HepG2 (cell line): ENCODE results near the gene RNU7-1. TPM values are rescaled to one million over a fixed set of nuclear protein-coding genes. Genes with fewer than 3 reads are reported as not detected.

Experiments
- NCOA5 ChIP-seq: sonication (generic); formaldehyde crosslinking; IDR thresholded peaks from 2 replicates; pipeline ENCODE4 v1.4.0; 2020; ENCODE audit warnings: missing genetic modification reagents
- NCOR1 ChIP-seq: fragments of 200-600 bp; sonication (generic); IDR thresholded peaks from 2 replicates; pipeline ENCODE4 v1.7.0; 2017; ENCODE audit warnings: antibody characterized with exemption, low read length, borderline replicate concordance
- RARA ChIP-seq: IDR thresholded peaks from 2 replicates; pipeline ENCODE4 v1.6.1; 2016; ENCODE audit warnings: missing genetic modification reagents, missing compliant biosample characterization
- SALL1 ChIP-seq: sonication (generic); formaldehyde crosslinking; IDR thresholded peaks from 2 replicates; pipeline ENCODE4 v1.8.0; 2022; ENCODE audit warnings: mild to moderate bottlenecking, missing genetic modification reagents
- ZNF570 ChIP-seq: sonication (generic); formaldehyde crosslinking; IDR thresholded peaks from 2 replicates; pipeline ENCODE4 v1.4.0; 2020; ENCODE audit warnings: mild to moderate bottlenecking, missing genetic modification reagents, borderline replicate concordance
- ZNF703 ChIP-seq: sonication (generic); formaldehyde crosslinking; IDR thresholded peaks from 2 replicates; pipeline ENCODE4 v1.5.1; 2020; ENCODE audit warnings: missing genetic modification reagents, mild to moderate bottlenecking, moderate library complexity, borderline replicate concordance
- ZNF878 ChIP-seq: sonication (generic); formaldehyde crosslinking; IDR thresholded peaks from 2 replicates; pipeline ENCODE4 v1.8.1; 2023; ENCODE audit warnings: mild to moderate bottlenecking, missing genetic modification reagents, moderate library complexity
- polyA plus RNA-seq, 8 experiments: library from polyadenylated mRNA; depleted of rRNA in 3 of 8; stranded (reverse) in 7 of 8; unstranded in 1 of 8; fragments of >200 nt; fragmentation: Illumina TruSeq in 4 of 8; extraction: Trizol in 4 of 8; gene quantifications; 2 replicates each; pipeline versions ENCODE4 v1.2.1 to v1.2.3, GENCODE V29; 2011 to 2016; ENCODE audit warnings: low read depth in 4 of 8, missing spikeins in 1 of 8, mixed read lengths in 1 of 8; ENCODE audit not compliant: insufficient read depth in 1 of 8
- total RNA-seq, 5 experiments: library from RNA; depleted of rRNA; stranded (reverse); fragments of >200 nt; fragmentation: Illumina TruSeq; extraction: Trizol; gene quantifications; 2 replicates each; pipeline ENCODE4 v1.2.3, GENCODE V29; 2016; ENCODE audit warnings: low read depth in 1 of 5
- TF ChIP-seq, protein P1 (sequence below): sonication (generic); formaldehyde crosslinking; IDR thresholded peaks from 2 replicates; pipeline ENCODE4; 2020; ENCODE audit warnings: missing genetic modification reagents, mild to moderate bottlenecking, borderline replicate concordance
- TF ChIP-seq, protein P2 (sequence below): sonication (generic); formaldehyde crosslinking; IDR thresholded peaks from 2 replicates; pipeline ENCODE4 v1.4.0; 2020; ENCODE audit warnings: missing genetic modification reagents
- TF ChIP-seq, protein P3 (sequence below): sonication (generic); formaldehyde crosslinking; IDR thresholded peaks from 2 replicates; pipeline ENCODE4 v1.8.1; 2022; ENCODE audit warnings: mild to moderate bottlenecking, missing genetic modification reagents
- TF ChIP-seq, protein P4 (sequence below): sonication (generic); formaldehyde crosslinking; IDR thresholded peaks from 2 replicates; pipeline ENCODE4 v1.5.1; 2020; ENCODE audit warnings: mild to moderate bottlenecking, missing genetic modification reagents

The RNU7-1 gene
- total and polyA plus RNA-seq, 2 of the 13 experiments (the other 11 are each of a cell fraction or from before 2014, with no cell fraction given), result not detected

DNA sequence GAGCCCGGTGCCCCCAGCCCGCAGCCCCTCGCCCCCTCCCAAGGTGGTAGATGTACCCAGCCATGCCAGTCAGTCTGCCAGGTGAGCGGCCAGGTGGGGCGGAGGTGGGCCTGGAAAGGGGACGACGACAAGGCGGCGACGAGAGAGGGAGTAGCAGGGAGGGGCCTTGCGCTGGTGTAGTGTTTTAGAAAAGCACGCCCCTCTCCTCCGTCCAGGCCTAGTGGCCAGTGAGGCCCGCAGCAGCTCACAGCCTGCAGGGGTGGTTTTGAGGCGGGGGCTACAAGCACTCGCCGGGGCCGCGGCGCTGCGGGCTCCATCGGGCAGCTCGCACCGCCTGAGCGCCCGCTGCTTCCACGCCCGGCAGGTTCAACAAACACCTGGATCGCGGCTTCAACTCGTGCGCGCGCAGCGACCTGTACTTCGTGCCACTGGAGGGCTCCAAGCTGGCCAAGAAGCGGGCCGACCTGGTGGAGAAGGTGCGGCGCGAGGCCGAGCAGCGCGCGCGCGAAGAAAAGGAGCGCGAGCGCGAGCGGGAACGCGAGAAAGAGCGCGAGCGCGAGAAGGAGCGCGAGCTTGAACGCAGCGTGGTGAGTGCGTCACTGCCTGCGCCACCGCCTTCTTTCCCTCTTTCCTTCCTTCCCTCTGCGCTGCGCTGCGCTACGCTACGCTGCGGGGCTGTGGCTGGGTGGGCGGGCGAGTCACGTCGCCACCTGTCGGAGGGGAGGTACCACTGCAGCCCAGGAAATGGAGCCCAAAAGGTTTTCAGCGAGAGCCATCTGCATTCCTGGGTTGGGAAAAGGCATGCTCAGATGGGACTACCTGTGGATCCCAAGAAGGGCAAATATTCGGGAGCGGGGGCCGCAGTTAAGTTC is 5.9 kb upstream of the RNU7-1 start (continued):
- TF ChIP-seq, protein P1, sequence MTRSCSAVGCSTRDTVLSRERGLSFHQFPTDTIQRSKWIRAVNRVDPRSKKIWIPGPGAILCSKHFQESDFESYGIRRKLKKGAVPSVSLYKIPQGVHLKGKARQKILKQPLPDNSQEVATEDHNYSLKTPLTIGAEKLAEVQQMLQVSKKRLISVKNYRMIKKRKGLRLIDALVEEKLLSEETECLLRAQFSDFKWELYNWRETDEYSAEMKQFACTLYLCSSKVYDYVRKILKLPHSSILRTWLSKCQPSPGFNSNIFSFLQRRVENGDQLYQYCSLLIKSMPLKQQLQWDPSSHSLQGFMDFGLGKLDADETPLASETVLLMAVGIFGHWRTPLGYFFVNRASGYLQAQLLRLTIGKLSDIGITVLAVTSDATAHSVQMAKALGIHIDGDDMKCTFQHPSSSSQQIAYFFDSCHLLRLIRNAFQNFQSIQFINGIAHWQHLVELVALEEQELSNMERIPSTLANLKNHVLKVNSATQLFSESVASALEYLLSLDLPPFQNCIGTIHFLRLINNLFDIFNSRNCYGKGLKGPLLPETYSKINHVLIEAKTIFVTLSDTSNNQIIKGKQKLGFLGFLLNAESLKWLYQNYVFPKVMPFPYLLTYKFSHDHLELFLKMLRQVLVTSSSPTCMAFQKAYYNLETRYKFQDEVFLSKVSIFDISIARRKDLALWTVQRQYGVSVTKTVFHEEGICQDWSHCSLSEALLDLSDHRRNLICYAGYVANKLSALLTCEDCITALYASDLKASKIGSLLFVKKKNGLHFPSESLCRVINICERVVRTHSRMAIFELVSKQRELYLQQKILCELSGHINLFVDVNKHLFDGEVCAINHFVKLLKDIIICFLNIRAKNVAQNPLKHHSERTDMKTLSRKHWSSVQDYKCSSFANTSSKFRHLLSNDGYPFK (CRISPR knock-in tag), result peak; percentile 92; the same call in 1 of the 2 replicates
- TF ChIP-seq, protein P2, sequence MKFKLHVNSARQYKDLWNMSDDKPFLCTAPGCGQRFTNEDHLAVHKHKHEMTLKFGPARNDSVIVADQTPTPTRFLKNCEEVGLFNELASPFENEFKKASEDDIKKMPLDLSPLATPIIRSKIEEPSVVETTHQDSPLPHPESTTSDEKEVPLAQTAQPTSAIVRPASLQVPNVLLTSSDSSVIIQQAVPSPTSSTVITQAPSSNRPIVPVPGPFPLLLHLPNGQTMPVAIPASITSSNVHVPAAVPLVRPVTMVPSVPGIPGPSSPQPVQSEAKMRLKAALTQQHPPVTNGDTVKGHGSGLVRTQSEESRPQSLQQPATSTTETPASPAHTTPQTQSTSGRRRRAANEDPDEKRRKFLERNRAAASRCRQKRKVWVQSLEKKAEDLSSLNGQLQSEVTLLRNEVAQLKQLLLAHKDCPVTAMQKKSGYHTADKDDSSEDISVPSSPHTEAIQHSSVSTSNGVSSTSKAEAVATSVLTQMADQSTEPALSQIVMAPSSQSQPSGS, result peak; percentile 92
- TF ChIP-seq NCOA5 (CRISPR knock-in tag), result no peak; the same call in 1 of the 2 replicates
- TF ChIP-seq NCOR1, result no peak
- TF ChIP-seq, protein P3, sequence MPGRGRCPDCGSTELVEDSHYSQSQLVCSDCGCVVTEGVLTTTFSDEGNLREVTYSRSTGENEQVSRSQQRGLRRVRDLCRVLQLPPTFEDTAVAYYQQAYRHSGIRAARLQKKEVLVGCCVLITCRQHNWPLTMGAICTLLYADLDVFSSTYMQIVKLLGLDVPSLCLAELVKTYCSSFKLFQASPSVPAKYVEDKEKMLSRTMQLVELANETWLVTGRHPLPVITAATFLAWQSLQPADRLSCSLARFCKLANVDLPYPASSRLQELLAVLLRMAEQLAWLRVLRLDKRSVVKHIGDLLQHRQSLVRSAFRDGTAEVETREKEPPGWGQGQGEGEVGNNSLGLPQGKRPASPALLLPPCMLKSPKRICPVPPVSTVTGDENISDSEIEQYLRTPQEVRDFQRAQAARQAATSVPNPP (CRISPR knock-in tag), result peak; percentile 86; the same call in 1 of the 2 replicates
- TF ChIP-seq, protein P4, sequence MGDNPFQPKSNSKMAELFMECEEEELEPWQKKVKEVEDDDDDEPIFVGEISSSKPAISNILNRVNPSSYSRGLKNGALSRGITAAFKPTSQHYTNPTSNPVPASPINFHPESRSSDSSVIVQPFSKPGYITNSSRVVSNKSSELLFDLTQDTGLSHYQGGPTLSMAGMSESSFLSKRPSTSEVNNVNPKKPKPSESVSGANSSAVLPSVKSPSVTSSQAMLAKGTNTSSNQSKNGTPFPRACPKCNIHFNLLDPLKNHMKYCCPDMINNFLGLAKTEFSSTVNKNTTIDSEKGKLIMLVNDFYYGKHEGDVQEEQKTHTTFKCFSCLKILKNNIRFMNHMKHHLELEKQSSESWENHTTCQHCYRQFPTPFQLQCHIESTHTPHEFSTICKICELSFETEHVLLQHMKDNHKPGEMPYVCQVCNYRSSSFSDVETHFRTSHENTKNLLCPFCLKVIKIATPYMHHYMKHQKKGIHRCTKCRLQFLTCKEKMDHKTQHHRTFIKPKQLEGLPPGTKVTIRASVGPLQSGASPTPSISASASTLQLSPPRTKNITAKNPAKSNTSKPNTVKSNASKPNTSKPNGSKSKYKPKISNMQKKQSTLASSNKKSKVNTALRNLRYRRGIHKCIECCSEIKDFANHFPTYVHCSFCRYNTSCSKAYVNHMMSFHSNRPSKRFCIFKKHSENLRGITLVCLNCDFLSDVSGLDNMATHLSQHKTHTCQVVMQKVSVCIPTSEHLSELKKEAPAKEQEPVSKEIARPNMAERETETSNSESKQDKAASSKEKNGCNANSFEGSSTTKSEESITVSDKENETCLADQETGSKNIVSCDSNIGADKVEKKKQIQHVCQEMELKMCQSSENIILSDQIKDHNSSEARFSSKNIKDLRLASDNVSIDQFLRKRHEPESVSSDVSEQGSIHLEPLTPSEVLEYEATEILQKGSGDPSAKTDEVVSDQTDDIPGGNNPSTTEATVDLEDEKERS (CRISPR knock-in tag), result no peak
- TF ChIP-seq ZNF878, result no peak
- no peak for TF ChIP-seq ZNF570 (CRISPR knock-in tag)
- peak; percentile 43; the same call in 1 of the 2 replicates for TF ChIP-seq ZNF703
- TF ChIP-seq SALL1 (CRISPR knock-in tag), result peak; percentile 87
- TF ChIP-seq RARA (CRISPR knock-in tag), result no peak; the same call in 1 of the 2 replicates
